HG03378 (cell line): Measurements from ENCODE around the gene CHORDC1.
A peak's percentile ranks its signal among the peaks of the same experiment; 100 is the strongest.
"Not testable (repeated sequence)": the region's sequence is repeated elsewhere in the genome, so short reads cannot be mapped to it uniquely, and the experiment has no call there.

Experiments used
- ATAC-seq: cut with Tn5 transposase; IDR thresholded peaks from one replicate; pipeline ENCODE4 v1.9.1; 2021; ENCODE audit warnings: mild to moderate bottlenecking, moderate library complexity; ENCODE audit not compliant: unreplicated experiment

The CHORDC1 gene

DNA sequence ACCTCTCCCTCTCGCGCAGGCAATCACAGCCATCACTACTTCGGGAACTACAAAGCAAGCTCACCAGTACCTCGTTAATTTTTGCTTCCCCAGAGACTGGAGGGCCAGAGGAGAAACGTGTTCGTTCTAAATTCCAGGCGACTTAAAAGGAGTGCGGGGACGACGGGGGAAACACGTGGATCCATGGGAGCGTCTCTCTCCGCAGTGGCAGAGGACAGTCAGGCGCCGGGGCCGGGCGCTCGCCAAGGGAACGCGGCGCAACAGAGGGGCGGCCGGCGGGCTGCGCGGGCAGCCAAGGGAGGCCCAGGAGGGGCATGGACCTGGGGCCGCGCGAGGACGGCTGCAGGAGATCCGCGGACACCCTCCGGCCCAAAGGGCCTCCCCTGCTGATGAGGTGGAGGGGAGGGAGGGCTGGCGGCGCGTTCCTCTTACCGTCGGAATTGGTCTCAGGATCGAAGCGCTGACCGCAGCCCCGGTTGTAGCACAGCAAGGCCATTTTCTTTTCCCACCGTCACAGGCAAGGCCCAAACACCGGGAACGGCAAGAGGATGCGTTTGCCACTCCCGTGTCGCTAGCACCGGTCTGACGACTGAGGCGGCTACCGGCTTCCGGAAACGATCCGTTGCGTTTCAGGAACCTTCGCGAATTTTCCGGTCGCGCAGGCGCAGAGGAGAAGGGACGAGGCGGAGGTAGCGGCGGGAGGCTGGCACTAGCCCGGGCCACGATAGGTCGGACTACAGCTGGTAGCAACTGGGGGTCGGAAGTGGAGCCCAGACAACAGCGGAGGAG lies at the start of gene CHORDC1:
Gene CHORDC1 (minus strand): TSS at position 591 of the 789 bp plus-strand sequence. CDS start 95 bp downstream, at position 496.
- ATAC-seq = peak; percentile 86

DNA sequence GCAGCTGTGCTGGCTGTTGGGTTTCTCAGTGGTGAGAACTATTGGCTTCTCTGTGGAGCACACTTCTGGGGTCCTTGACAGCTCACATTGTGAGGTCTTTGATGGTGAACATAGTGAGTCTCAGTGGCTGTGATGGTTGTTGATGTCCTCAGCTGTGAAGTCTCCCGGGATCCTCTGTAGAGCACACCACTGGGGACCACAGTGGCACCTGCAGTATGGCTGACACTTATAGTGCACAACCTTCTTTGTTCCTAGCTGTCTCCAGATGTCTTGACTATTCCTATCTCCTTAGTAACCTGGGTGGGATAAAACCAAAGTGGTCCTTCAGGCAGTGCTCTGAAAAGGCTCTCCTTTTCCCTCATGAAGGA lies 34.3 kb upstream of the CHORDC1 start:
- no peak for ATAC-seq

DNA sequence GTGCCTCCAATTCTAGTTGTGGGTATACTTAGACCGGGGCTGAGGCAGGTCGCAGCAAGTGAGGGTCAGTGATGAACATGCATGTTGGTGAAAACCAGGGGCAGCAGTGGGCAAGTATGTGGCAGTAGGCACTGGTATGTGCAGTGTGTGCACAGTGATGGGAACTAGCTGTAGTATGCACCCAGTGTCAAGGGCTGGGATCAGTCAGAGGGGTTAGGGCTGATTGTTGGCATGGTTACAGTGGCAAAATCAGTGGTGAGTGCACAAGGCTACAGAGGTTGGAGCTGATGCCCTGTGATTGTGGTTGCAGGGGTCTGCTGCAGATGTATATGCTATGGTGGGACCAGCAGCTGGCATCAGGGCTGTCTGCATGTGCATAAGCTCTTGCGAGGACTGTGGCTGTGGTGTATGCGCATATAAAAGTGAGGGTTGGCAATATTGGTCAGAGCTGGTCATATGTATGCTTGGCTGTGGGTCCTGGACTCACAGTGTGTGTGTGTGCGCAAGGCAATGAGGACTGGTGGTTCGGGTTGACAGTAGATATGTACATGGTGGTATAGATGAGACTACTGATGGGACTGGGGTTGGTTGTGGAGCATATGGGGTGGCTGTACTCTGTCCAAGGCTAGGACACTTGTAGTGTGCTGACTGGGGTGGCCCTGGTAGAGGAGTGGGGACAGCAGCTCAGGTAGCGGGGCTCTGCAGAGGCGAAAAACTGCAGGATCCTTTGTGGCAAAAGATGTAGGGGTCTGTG lies 33.7 kb upstream of the CHORDC1 start:
- ATAC-seq = no peak

DNA sequence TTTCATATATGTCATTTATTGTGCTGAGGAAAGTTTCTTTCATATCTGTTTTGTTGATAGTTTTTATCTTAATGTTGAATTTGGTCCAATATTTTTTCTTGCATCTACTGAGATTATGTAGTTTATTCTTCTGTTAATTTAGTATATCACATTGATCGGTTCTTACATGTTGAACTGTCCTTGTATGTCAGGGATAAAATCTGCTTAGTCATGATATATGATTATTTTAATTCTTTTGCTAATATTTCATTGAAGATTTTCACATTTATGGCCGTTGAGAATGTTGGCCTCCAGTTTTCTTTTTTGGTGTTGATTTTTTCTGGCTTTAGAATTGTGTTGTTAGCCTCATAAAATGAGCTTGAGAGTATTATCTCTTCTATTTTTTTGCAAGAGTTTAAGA lies 31.2 kb upstream of the CHORDC1 start:
- ATAC-seq = no peak

DNA sequence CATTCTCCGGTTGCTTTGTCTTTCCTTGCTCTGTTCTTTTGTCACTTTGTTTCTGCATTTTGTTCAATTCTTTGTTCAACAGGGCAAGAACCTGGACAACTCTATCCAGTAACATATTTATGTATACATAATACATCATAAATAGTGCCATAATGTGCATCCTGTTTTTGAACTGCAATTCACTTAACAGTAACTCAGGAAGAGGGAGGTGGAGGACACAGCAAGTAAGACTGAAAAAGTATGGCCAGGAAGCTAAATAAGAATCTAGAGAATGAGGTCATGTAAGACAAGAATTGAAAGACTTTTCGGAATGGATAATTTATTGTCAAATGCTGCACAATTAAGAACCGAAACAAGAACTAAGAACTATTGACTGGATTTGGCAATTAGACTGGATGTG lies 29.2 kb upstream of the CHORDC1 start:
- ATAC-seq = no peak

DNA sequence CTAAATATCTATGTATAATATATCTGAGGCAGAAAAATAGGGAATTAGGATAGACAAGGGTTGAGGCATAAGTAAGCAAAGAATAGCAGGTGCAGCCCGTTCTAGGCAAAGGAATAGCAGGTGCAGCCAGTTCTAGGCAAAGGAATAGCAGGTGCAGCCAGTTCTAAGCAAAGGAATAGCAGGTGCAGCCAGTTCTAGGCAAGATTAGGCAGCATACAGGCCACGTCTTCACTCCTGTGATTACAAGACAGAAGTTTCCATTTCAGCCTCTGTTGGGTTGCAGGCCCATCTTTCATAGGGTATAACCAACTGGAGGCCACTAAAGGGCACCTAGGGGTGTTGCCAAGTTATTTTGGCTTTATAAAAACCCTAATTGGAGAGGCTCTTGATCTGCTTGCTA lies 28.8 kb upstream of the CHORDC1 start:
- ATAC-seq = no peak

DNA sequence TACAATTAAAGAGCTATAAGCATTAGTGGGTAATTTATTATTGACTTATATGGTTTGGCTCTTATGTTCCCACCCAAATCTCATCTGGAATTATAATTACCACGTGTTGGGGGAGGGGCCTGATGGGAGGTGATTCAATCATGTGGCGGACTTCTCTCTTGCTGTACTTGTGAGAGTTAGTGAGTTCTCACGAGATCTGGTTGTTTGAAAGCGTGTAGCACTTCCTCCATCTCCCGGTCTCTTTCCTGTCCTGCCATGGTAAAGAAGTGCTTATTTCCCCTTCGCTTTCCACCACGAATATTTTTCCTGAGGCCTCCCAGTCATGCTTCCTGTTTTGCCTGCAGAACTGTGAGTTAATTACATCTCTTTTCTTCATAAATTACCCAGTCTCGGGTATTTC lies 28.1 kb upstream of the CHORDC1 start:
- peak; percentile 53 for ATAC-seq

- ATAC-seq = no peak
These were observed 23.6 kb upstream of the CHORDC1 start for GRCh38 chr11:90246468-90246867.

- no peak for ATAC-seq
These were observed 20.7 kb upstream of the CHORDC1 start for GRCh38 chr11:90243534-90243933.

- no peak for ATAC-seq
These were observed 20.1 kb upstream of the CHORDC1 start for GRCh38 chr11:90242894-90243416.

- ATAC-seq = no peak
These were observed 18.6 kb upstream of the CHORDC1 start for GRCh38 chr11:90241414-90241813.

DNA sequence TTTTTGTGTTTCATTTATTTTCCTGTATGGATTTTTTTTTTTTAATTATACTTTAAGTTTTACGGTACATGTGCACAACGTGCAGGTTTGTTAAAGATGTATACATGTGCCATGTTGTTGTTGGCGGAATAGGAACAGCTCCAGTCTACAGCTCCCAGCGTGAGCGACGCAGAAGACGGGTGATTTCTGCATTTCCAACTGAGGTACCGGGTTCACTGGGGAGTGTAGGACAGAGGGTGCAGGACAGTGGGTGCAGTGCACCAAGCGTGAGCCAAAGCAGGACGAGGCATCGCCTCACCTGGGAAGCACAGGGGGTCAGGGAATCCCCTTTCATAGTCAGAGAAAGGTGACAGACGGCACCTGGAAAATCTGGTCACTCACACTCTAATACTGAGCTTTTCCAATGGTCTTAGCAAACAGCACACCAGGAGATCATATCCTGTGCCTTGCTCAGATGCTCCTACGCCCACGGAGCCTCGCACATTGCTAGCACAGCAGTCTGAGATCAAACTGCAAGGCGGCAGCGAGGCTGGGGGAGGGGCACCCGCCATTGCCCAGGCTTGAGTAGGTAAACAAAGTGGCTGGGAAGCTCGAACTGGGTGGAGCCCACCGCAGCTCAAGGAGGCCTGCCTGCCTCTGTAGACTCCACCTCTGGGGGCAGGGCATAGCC lies 17.3 kb upstream of the CHORDC1 start:
- not testable (repeated sequence) for ATAC-seq

DNA sequence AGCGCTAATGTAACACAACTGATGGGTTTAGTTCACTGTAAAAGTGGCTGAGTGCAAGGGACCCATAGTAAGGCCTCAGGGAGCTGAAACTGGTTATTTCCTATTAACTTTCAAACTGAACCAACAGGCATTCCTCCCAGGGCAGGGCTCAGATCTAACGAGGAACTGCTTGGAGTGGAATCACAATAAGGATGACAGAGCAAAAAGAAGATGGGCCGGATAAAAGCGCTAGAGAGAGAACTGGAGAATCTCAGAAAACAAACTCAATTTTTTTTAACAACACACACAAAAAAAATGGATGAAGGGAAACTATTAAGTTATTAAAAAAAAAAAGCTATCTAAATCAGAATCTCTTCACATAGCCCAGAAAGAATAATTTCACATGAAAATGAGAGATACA lies 14.2 kb upstream of the CHORDC1 start:
- ATAC-seq = no peak

- no peak for ATAC-seq
These were observed 12.7 kb upstream of the CHORDC1 start for GRCh38 chr11:90235526-90235925.

- no peak for ATAC-seq
These were observed 12.1 kb upstream of the CHORDC1 start for GRCh38 chr11:90234977-90235376.

DNA sequence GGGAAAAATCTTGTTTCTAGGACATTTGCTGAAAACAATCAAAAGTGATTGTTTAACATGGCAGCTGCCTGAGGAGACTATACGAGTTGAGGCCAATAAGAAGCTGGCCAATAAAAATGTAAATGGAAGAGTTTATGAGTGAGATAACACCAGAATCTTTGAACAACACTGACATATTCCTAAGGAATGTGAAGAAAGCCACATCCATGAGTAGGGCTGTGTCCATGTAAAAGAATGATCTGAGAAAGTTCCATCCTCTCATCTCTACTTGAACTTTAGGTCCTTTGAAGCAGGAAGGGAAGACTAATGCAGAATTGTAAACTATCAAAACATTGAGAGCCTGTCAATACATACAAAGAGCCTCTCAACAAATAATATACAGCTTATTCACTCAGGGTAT lies 6.9 kb upstream of the CHORDC1 start:
- ATAC-seq = no peak

GRCh38 chr11:90228056-90228455 lies 5.2 kb upstream of the CHORDC1 start:
- no peak for ATAC-seq

DNA sequence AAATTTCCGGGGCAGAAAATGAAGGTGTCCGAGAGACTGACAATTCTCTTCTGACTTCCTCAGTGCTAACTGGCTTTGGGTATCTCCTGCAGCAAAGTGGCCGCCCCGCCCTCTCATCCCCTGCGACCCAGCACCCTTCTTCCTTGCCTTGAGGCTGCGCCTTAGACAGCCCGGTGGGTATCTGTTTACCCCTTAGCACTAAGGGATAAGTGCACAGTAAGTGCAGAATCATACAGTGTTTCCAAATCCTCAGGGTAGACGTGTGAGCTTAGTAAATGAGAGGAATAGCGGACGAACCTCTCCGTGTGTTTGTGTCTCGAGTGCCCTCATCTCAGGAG lies 368 bp upstream of the CHORDC1 start:
- peak; percentile 43 for ATAC-seq

DNA sequence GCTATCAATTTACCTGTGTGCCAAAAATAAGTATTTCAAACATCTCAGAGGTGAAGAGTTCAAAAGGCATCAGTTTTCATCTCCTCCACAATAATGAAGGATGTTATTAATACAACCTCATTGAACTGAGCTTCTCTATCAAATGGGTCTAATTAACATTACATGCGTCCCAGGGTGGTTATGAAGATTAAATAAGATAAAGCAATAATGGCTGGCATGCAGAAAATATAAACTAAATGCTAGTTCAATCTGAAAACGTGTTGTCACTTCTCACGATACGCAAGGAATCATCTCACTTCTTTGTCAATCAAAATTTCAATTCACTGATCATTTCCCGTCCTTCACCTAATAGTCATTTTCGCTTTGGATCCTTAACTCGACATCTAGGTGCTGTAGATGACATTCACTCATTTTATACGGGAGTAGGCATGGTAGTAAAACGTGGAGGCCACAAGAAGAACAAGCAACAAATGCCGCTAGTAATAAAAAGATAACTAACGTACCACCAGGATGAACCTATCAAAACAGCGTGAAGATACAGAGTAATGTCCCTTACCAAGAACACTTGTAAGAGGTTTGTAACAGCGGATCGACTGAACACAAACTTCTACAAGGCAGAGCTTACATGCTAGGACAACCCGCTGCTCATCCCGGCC lies 918 bp downstream of the CHORDC1 start:
- peak; percentile 18 for ATAC-seq

GRCh38 chr11:90220391-90220790 lies 2.5 kb downstream of the CHORDC1 start:
- ATAC-seq = peak; percentile 36

GRCh38 chr11:90219438-90219837 lies 3.4 kb downstream of the CHORDC1 start:
- no peak for ATAC-seq
